HepG2 (cell line): ENCODE results near the gene CORO1A. TPM values are rescaled to one million over a fixed set of nuclear protein-coding genes. Genes with fewer than 3 reads are reported as not detected.

Experiments used
- ARID2 ChIP-seq: sonication (generic); formaldehyde crosslinking; IDR thresholded peaks from 2 replicates; pipeline ENCODE4 v1.8.1; 2022; ENCODE audit warnings: mild to moderate bottlenecking, missing genetic modification reagents, borderline replicate concordance
- JUND ChIP-seq: sonication (generic); formaldehyde crosslinking; IDR thresholded peaks from 2 replicates; pipeline ENCODE4 v1.8.0; 2022; ENCODE audit warnings: mild to moderate bottlenecking, missing genetic modification reagents
- MYC ChIP-seq: sonication (generic); formaldehyde crosslinking; IDR thresholded peaks from 2 replicates; pipeline ENCODE4 v1.9.0; 2021; ENCODE audit warnings: missing genetic modification reagents, borderline replicate concordance
- ZMYM4 ChIP-seq: sonication (generic); formaldehyde crosslinking; IDR thresholded peaks from 2 replicates; pipeline ENCODE4 v1.8.1; 2023; ENCODE audit warnings: mild to moderate bottlenecking, missing genetic modification reagents
- ZNF430 ChIP-seq: sonication (generic); formaldehyde crosslinking; IDR thresholded peaks from 2 replicates; pipeline ENCODE4 v1.9.0; 2021; ENCODE audit warnings: mild to moderate bottlenecking, missing genetic modification reagents
- ZNF547 ChIP-seq: sonication (generic); formaldehyde crosslinking; IDR thresholded peaks from 2 replicates; pipeline ENCODE4 v1.5.1; 2020; ENCODE audit warnings: mild to moderate bottlenecking, missing genetic modification reagents
- ZNF605 ChIP-seq: sonication (generic); formaldehyde crosslinking; IDR thresholded peaks from 2 replicates; pipeline ENCODE4 v1.8.0; 2022; ENCODE audit warnings: mild to moderate bottlenecking, missing genetic modification reagents
- ZNF850 ChIP-seq: sonication (generic); formaldehyde crosslinking; conservative IDR thresholded peaks from 2 replicates; pipeline ENCODE4 v1.9.0; 2021; ENCODE audit warnings: mild to moderate bottlenecking, missing genetic modification reagents
- polyA plus RNA-seq, 8 experiments: library from polyadenylated mRNA; depleted of rRNA in 3 of 8; stranded (reverse) in 7 of 8; unstranded in 1 of 8; fragments of >200 nt; fragmentation: Illumina TruSeq in 4 of 8; extraction: Trizol in 4 of 8; gene quantifications; 2 replicates each; pipeline versions ENCODE4 v1.2.1 to v1.2.3, GENCODE V29; 2011 to 2016; ENCODE audit warnings: low read depth in 4 of 8, missing spikeins in 1 of 8, mixed read lengths in 1 of 8; ENCODE audit not compliant: insufficient read depth in 1 of 8
- total RNA-seq, 5 experiments: library from RNA; depleted of rRNA; stranded (reverse); fragments of >200 nt; fragmentation: Illumina TruSeq; extraction: Trizol; gene quantifications; 2 replicates each; pipeline ENCODE4 v1.2.3, GENCODE V29; 2016; ENCODE audit warnings: low read depth in 1 of 5
- TF ChIP-seq, protein P1 (sequence below): sonication (generic); formaldehyde crosslinking; IDR thresholded peaks from one replicate; pipeline ENCODE4 v1.5.1; 2020; ENCODE audit warnings: mild to moderate bottlenecking, missing genetic modification reagents; ENCODE audit errors: not compliant biosample characterization
- TF ChIP-seq, protein P2 (sequence below): sonication (generic); formaldehyde crosslinking; IDR thresholded peaks from 2 replicates; pipeline ENCODE4 v1.4.0; 2020; ENCODE audit warnings: missing genetic modification reagents, borderline replicate concordance
- TF ChIP-seq, protein P3 (sequence below): sonication (generic); formaldehyde crosslinking; IDR thresholded peaks from 2 replicates; pipeline ENCODE4 v1.8.0; 2022; ENCODE audit warnings: missing genetic modification reagents, mild to moderate bottlenecking, moderate library complexity, borderline replicate concordance
- TF ChIP-seq, protein P4 (sequence below): sonication (generic); formaldehyde crosslinking; IDR thresholded peaks from 2 replicates; pipeline ENCODE4 v1.4.0; 2020; ENCODE audit warnings: missing genetic modification reagents, borderline replicate concordance

Gene CORO1A
- total and polyA plus RNA-seq, 2 of the 13 experiments (the other 11 are each of a cell fraction or from before 2014, with no cell fraction given), result 6.5 to 12.9 TPM

DNA sequence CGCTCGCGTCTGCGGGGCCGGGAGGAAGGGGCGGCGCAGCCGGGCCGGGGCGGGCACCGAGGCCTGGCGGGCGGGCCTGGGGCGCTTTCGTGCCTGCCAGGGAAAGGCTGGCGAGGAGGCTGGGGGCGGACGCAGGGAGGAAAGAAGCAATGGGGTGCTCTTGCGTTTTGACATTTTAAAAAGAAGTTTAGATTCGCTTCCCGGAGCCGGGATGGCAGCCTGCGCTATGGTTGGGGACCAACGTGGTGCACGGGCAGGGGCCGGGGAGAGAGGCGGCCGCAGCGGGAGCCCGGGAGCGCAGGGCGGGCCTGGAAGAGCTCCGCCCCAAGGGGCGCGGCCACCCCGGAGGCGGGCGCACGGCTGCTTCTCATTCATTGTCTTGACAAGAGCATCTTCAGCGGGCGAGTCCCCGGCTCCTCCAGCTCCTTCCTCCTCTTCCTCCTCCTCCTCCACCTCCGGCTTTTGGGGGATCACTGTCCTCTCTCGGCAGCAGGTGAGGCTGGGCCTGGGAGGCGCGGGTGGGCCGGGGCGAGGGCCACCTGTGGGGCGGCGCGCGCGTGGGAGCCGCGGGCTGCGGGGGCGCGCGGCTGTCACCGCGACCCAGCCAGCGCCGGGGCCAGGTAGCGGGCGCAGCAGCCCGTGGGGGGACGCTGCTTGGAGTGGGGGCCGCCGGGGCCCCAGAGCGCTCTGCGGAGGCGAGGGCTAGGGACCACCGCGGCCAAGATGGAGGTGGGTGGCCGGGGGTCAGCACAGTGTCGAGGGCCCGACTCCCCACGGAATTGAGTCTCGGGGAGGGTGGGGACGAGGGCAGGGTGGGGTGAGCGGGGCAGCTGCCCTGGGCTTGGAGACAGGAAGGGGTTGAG lies at the start of gene CORO1A (continued):
- TF ChIP-seq ZNF430, result peak; percentile 74
- TF ChIP-seq, protein P1, sequence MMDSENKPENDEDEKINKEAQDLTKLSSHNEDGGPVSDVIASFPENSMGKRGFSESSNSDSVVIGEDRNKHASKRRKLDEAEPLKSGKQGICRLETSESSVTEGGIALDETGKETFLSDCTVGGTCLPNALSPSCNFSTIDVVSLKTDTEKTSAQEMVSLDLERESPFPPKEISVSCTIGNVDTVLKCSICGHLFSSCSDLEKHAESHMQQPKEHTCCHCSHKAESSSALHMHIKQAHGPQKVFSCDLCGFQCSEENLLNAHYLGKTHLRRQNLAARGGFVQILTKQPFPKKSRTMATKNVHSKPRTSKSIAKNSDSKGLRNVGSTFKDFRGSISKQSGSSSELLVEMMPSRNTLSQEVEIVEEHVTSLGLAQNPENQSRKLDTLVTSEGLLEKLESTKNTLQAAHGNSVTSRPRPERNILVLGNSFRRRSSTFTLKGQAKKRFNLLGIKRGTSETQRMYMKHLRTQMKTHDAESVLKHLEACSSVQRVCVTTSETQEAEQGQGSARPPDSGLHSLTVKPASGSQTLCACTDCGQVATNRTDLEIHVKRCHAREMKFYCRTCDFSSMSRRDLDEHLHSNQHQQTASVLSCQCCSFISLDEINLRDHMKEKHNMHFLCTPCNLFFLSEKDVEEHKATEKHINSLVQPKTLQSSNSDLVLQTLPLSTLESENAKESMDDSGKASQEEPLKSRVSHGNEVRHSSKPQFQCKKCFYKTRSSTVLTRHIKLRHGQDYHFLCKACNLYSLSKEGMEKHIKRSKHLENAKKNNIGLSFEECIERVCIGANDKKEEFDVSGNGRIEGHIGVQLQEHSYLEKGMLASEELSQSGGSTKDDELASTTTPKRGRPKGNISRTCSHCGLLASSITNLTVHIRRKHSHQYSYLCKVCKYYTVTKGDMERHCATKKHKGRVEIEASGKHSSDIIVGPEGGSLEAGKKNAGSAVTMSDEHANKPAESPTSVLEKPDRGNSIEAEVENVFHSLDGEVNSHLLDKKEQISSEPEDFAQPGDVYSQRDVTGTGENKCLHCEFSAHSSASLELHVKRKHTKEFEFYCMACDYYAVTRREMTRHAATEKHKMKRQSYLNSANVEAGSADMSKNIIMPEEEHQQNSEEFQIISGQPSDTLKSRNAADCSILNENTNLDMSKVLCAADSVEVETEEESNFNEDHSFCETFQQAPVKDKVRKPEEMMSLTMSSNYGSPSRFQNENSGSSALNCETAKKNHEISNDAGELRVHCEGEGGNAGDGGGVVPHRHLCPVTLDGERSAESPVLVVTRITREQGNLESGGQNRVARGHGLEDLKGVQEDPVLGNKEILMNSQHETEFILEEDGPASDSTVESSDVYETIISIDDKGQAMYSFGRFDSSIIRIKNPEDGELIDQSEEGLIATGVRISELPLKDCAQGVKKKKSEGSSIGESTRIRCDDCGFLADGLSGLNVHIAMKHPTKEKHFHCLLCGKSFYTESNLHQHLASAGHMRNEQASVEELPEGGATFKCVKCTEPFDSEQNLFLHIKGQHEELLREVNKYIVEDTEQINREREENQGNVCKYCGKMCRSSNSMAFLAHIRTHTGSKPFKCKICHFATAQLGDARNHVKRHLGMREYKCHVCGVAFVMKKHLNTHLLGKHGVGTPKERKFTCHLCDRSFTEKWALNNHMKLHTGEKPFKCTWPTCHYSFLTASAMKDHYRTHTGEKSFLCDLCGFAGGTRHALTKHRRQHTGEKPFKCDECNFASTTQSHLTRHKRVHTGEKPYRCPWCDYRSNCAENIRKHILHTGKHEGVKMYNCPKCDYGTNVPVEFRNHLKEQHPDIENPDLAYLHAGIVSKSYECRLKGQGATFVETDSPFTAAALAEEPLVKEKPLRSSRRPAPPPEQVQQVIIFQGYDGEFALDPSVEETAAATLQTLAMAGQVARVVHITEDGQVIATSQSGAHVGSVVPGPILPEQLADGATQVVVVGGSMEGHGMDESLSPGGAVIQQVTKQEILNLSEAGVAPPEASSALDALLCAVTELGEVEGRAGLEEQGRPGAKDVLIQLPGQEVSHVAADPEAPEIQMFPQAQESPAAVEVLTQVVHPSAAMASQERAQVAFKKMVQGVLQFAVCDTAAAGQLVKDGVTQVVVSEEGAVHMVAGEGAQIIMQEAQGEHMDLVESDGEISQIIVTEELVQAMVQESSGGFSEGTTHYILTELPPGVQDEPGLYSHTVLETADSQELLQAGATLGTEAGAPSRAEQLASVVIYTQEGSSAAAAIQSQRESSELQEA, result no peak
- no peak for TF ChIP-seq ZNF850 (CRISPR knock-in tag)
- TF ChIP-seq, protein P2, sequence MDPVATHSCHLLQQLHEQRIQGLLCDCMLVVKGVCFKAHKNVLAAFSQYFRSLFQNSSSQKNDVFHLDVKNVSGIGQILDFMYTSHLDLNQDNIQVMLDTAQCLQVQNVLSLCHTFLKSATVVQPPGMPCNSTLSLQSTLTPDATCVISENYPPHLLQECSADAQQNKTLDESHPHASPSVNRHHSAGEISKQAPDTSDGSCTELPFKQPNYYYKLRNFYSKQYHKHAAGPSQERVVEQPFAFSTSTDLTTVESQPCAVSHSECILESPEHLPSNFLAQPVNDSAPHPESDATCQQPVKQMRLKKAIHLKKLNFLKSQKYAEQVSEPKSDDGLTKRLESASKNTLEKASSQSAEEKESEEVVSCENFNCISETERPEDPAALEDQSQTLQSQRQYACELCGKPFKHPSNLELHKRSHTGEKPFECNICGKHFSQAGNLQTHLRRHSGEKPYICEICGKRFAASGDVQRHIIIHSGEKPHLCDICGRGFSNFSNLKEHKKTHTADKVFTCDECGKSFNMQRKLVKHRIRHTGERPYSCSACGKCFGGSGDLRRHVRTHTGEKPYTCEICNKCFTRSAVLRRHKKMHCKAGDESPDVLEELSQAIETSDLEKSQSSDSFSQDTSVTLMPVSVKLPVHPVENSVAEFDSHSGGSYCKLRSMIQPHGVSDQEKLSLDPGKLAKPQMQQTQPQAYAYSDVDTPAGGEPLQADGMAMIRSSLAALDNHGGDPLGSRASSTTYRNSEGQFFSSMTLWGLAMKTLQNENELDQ, result no peak
- no peak for TF ChIP-seq ARID2 (CRISPR knock-in tag)
- TF ChIP-seq JUND, result no peak
- TF ChIP-seq, protein P3, sequence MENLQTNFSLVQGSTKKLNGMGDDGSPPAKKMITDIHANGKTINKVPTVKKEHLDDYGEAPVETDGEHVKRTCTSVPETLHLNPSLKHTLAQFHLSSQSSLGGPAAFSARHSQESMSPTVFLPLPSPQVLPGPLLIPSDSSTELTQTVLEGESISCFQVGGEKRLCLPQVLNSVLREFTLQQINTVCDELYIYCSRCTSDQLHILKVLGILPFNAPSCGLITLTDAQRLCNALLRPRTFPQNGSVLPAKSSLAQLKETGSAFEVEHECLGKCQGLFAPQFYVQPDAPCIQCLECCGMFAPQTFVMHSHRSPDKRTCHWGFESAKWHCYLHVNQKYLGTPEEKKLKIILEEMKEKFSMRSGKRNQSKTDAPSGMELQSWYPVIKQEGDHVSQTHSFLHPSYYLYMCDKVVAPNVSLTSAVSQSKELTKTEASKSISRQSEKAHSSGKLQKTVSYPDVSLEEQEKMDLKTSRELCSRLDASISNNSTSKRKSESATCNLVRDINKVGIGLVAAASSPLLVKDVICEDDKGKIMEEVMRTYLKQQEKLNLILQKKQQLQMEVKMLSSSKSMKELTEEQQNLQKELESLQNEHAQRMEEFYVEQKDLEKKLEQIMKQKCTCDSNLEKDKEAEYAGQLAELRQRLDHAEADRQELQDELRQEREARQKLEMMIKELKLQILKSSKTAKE, result no peak
- no peak for TF ChIP-seq ZMYM4 (CRISPR knock-in tag)
- no peak for TF ChIP-seq MYC (CRISPR knock-in tag)
- TF ChIP-seq, protein P4, sequence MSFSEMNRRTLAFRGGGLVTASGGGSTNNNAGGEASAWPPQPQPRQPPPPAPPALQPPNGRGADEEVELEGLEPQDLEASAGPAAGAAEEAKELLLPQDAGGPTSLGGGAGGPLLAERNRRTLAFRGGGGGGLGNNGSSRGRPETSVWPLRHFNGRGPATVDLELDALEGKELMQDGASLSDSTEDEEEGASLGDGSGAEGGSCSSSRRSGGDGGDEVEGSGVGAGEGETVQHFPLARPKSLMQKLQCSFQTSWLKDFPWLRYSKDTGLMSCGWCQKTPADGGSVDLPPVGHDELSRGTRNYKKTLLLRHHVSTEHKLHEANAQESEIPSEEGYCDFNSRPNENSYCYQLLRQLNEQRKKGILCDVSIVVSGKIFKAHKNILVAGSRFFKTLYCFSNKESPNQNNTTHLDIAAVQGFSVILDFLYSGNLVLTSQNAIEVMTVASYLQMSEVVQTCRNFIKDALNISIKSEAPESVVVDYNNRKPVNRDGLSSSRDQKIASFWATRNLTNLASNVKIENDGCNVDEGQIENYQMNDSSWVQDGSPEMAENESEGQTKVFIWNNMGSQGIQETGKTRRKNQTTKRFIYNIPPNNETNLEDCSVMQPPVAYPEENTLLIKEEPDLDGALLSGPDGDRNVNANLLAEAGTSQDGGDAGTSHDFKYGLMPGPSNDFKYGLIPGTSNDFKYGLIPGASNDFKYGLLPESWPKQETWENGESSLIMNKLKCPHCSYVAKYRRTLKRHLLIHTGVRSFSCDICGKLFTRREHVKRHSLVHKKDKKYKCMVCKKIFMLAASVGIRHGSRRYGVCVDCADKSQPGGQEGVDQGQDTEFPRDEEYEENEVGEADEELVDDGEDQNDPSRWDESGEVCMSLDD (CRISPR knock-in tag), result no peak
- peak; percentile 45; the same call in 1 of the 2 replicates for TF ChIP-seq ZNF605 (CRISPR knock-in tag)
- TF ChIP-seq ZNF547, result no peak
